Activated T-helper 17 cell treated with anti-CD3 and anti-CD28 coated beads, Interleukin-2, amount 50 U/mL, for 72 hours (primary cell): ENCODE results near the gene FRMD1. TPM values are rescaled to one million over a fixed set of nuclear protein-coding genes. Genes with fewer than 3 reads are reported as not detected.

ENCODE experiments used
- ATAC-seq: fragments of 150-1000 bp; cut with Tn5 transposase; replicated peaks from 2 replicates; pipeline ENCODE4 v1.10.0; 2021; ENCODE audit warnings: mild to moderate bottlenecking, moderate library complexity
- H3K27ac Mint-ChIP-seq: one replicate; pipeline ENCODE4 v1.8.0; 2022; ENCODE audit warnings: mixed read lengths
- H3K27me3 Mint-ChIP-seq: one replicate; pipeline ENCODE4 v1.8.0; 2022; ENCODE audit warnings: mixed read lengths
- H3K36me3 Mint-ChIP-seq: one replicate; pipeline ENCODE4 v1.8.0; 2022; ENCODE audit warnings: low read depth, mild to moderate bottlenecking, mixed read lengths
- H3K4me1 Mint-ChIP-seq: one replicate; pipeline ENCODE4 v1.8.0; 2022; ENCODE audit warnings: mixed read lengths
- H3K4me3 Mint-ChIP-seq: one replicate; pipeline ENCODE4 v1.8.0; 2022; ENCODE audit warnings: mild to moderate bottlenecking, mixed read lengths
- H3K9me3 Mint-ChIP-seq: one replicate; pipeline ENCODE4 v1.8.0; 2022; ENCODE audit warnings: mixed read lengths
- total RNA-seq, 2 donors: library from RNA; stranded (reverse); gene quantifications; one replicate each; pipeline ENCODE4 v1.2.3, GENCODE V29; 2022

FRMD1 gene
- total RNA-seq, 2 donors from 2014 or later: not detected

- H3K27me3 Mint-ChIP-seq: no peaks in the 10 kb centered on the region
- H3K4me3 Mint-ChIP-seq: no peak overlapping the region
- no peak overlapping the region for H3K27ac Mint-ChIP-seq
Measured at GRCh38 chr6:168053086-168053956, 25.7 kb downstream of the FRMD1 start.

GRCh38 chr6:168052291-168052891 lies 26.6 kb downstream of the FRMD1 start:
- Mint-ChIP-seq H3K9me3 (no peaks in the 10 kb centered on the region), H3K36me3 (no peaks in the 10 kb centered on the region), H3K4me3 (no peak overlapping the region), H3K27ac (no peak overlapping the region), H3K4me1 (no peaks in the 10 kb centered on the region), H3K27me3 (no peaks in the 10 kb centered on the region)
- ATAC-seq: no peak

More at GRCh38 chr6:168053086-168053956, 25.7 kb downstream of the FRMD1 start:
- no peaks in the 10 kb centered on the region for H3K4me1 Mint-ChIP-seq
- no peak for ATAC-seq
- H3K36me3 Mint-ChIP-seq: no peaks in the 10 kb centered on the region
- no peaks in the 10 kb centered on the region for H3K9me3 Mint-ChIP-seq

DNA sequence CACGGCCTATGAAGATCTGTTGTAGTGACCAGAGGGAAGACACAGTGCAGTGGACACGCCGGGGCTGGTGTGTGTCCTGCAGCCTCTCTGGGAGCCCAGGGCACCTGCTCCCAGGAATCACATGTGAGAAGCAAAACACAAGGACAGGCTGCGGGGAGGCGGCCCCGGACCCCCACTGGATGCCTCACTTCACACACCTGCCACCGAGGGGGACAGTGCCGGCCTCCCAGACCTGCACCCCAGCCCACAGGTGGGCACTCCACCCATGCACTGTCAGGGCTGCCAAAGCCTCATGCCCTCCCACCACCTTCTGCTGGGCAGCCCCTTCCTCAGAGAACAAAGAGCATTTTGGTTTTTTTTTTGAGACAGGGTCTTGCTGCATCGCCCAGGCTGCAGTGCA lies 27.4 kb downstream of the FRMD1 start:
- Mint-ChIP-seq H3K27ac (no peak overlapping the region), H3K27me3 (no peaks in the 10 kb centered on the region), H3K36me3 (no peaks in the 10 kb centered on the region), H3K9me3 (no peaks in the 10 kb centered on the region), H3K4me1 (no peaks in the 10 kb centered on the region), H3K4me3 (no peak overlapping the region)
- no peak for ATAC-seq

- no peak for ATAC-seq
- H3K27ac Mint-ChIP-seq: no peak overlapping the region
- H3K4me3 Mint-ChIP-seq: no peak overlapping the region
- no peaks in the 10 kb centered on the region for H3K36me3 Mint-ChIP-seq
- H3K4me1 Mint-ChIP-seq: no peaks in the 10 kb centered on the region
- no peaks in the 10 kb centered on the region for H3K9me3 Mint-ChIP-seq
- no peaks in the 10 kb centered on the region for H3K27me3 Mint-ChIP-seq
Measured at GRCh38 chr6:168050881-168051586, 28.0 kb downstream of the FRMD1 start.

- no peaks in the 10 kb centered on the region for H3K4me1 Mint-ChIP-seq
- H3K27ac Mint-ChIP-seq: no peak overlapping the region
- H3K36me3 Mint-ChIP-seq: no peaks in the 10 kb centered on the region
- H3K27me3 Mint-ChIP-seq: no peaks in the 10 kb centered on the region
- no peaks in the 10 kb centered on the region for H3K9me3 Mint-ChIP-seq
- H3K4me3 Mint-ChIP-seq: no peak overlapping the region
- no peak for ATAC-seq
Measured at GRCh38 chr6:168050225-168050880, 28.7 kb downstream of the FRMD1 start.

DNA sequence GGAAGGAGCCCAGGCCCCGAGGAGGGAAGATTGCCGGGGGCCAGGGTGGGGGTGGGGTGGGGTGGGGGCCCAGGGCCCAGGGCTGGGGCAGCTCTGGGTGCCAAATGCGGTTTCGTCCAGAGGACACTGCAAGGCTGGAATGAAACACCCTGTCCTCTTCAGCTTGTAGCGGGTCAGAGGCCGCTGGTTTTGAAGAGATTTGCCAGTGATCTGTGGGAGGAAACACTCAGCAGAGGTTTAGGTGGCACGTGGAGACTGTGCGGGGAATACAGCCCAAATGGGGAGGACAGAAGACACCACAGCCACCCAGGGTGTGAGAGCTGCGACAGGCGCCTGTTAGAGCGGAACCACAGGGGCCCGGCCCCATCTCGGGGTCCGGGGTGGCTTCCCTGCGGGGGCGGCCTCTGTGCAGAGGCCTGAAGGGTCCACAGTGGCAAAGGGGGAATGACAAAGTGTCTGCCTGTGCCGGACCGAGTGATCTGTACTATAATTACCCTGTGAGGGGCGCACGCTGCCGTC lies 29.2 kb downstream of the FRMD1 start:
- no peaks in the 10 kb centered on the region for H3K4me1 Mint-ChIP-seq
- no peak overlapping the region for H3K27ac Mint-ChIP-seq
- H3K4me3 Mint-ChIP-seq: no peak overlapping the region
- no peaks in the 10 kb centered on the region for H3K36me3 Mint-ChIP-seq
- no peak for ATAC-seq
- no peaks in the 10 kb centered on the region for H3K9me3 Mint-ChIP-seq
- no peaks in the 10 kb centered on the region for H3K27me3 Mint-ChIP-seq

- Mint-ChIP-seq H3K4me1 (no peaks in the 10 kb centered on the region), H3K4me3 (no peak overlapping the region), H3K36me3 (no peaks in the 10 kb centered on the region), H3K27me3 (no peaks in the 10 kb centered on the region), H3K9me3 (no peaks in the 10 kb centered on the region), H3K27ac (no peak overlapping the region)
- ATAC-seq: no peak
Measured at GRCh38 chr6:168049277-168049676, 29.7 kb downstream of the FRMD1 start.

GRCh38 chr6:168048724-168049025 lies 30.3 kb downstream of the FRMD1 start:
- no peaks in the 10 kb centered on the region for H3K4me1 Mint-ChIP-seq
- H3K27me3 Mint-ChIP-seq: no peaks in the 10 kb centered on the region
- H3K9me3 Mint-ChIP-seq: no peaks in the 10 kb centered on the region
- ATAC-seq: no peak
- no peak overlapping the region for H3K4me3 Mint-ChIP-seq
- H3K36me3 Mint-ChIP-seq: no peaks in the 10 kb centered on the region
- H3K27ac Mint-ChIP-seq: no peak overlapping the region

- no peak overlapping the region for H3K27ac Mint-ChIP-seq
- no peak for ATAC-seq
- H3K9me3 Mint-ChIP-seq: no peaks in the 10 kb centered on the region
- no peaks in the 10 kb centered on the region for H3K4me1 Mint-ChIP-seq
- no peaks in the 10 kb centered on the region for H3K27me3 Mint-ChIP-seq
- no peak overlapping the region for H3K4me3 Mint-ChIP-seq
- no peaks in the 10 kb centered on the region for H3K36me3 Mint-ChIP-seq
Measured at GRCh38 chr6:168047841-168048723, 30.9 kb downstream of the FRMD1 start.

DNA sequence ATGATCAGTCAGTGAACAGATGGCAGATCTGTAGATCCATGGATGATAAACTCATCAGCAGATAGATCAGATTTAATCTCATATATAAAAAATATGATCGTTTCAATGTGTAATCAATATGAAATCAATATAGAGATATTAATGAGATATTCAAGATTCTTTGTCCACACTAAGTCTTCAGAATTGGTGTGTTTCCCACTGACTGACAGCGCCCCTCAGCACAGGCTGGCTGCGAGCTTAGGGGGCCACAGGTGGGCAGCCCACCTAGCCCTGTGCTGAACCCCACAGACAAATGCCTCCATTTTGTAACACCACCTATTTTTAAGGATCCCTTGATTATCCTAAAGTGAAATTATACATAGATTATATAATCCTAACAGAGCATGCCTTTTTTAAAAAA lies 32.3 kb downstream of the FRMD1 start:
- H3K4me3 Mint-ChIP-seq: no peak overlapping the region
- H3K27me3 Mint-ChIP-seq: no peaks in the 10 kb centered on the region
- no peaks in the 10 kb centered on the region for H3K4me1 Mint-ChIP-seq
- ATAC-seq: no peak
- no peaks in the 10 kb centered on the region for H3K36me3 Mint-ChIP-seq
- H3K27ac Mint-ChIP-seq: no peak overlapping the region
- H3K9me3 Mint-ChIP-seq: no peaks in the 10 kb centered on the region

DNA sequence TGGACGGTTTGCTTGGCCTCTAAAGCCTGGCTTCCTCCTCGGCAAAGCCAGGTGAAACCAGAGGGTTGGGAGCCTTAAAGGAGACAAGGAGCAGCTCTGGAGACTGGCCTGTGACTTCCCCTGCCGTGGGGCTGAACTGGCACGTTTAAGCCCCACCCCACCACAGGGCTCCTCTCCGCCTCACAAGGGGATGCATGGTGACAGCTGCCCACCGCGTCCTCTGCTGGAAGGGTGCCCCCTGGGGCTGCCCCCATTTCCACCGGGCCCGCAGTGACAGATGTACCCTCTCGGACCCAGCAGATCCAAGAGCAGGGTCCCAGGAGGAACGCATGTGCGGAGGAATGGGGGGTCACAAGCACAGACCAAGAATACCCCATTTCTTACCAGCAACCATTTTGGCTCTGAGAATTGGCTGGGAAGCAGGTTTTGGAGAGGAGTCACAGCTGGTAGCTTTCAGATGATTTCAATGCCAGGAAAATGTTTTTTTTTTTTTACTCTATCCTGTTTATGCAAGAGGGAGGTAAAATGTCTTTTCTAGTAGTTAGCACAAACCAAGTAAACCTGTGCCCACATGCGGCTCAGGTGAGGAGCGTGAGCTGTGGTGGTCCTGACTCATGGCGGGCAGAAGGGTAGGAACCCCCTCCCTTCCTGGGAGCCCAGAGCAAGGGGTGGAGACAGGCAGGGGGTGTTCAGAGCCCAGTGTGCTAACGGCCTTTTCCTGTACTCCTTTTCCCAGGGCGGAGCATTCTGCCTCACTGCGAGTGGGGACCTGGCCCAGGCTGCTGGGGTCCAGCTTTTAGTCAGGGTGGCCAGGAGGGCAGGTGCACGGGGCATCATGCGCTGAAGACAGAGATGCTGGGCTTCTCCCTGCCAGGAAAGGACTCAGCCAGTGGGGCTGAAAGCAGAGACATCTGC lies 33.0 kb downstream of the FRMD1 start:
- H3K36me3 Mint-ChIP-seq: no peaks in the 10 kb centered on the region
- no peak for ATAC-seq
- no peak overlapping the region for H3K27ac Mint-ChIP-seq
- H3K4me1 Mint-ChIP-seq: no peaks in the 10 kb centered on the region
- no peak overlapping the region for H3K4me3 Mint-ChIP-seq
- no peaks in the 10 kb centered on the region for H3K27me3 Mint-ChIP-seq
- no peaks in the 10 kb centered on the region for H3K9me3 Mint-ChIP-seq

- no peaks in the 10 kb centered on the region for H3K4me1 Mint-ChIP-seq
- H3K27ac Mint-ChIP-seq: no peak overlapping the region
- no peaks in the 10 kb centered on the region for H3K9me3 Mint-ChIP-seq
- H3K4me3 Mint-ChIP-seq: no peak overlapping the region
- no peak for ATAC-seq
- H3K27me3 Mint-ChIP-seq: no peaks in the 10 kb centered on the region
- no peaks in the 10 kb centered on the region for H3K36me3 Mint-ChIP-seq
Measured at GRCh38 chr6:168045141-168045691, 33.8 kb downstream of the FRMD1 start.
